ENCODE results near the gene HCFC1. TPM values are rescaled to one million over a fixed set of nuclear protein-coding genes. Genes with fewer than 3 reads are reported as not detected.
A peak's percentile ranks its signal among the peaks of the same experiment; 100 is the strongest.

The HCFC1 gene
- polyA plus RNA-seq, 12 donors: 24.3 to 129 (median 31.2) TPM

- no peak for DNase-seq
Measured at GRCh38 chrX:153925739-153926551, 45.7 kb downstream of the HCFC1 start, which contains the start of gene ARHGAP4. Gene ARHGAP4, minus strand, starts transcription at chrX:153926264. Its CDS starts 62 bp downstream, at chrX:153926202.

- no peak for DNase-seq
Measured at GRCh38 chrX:153925387-153925738, 46.3 kb downstream of the HCFC1 start.

- no peak for DNase-seq
Measured at GRCh38 chrX:153924149-153924861, 47.3 kb downstream of the HCFC1 start.

GRCh38 chrX:153922932-153923857 is 48.4 kb downstream of the HCFC1 start:
- DNase-seq: peak; percentile 73

GRCh38 chrX:153921511-153922446 is 49.8 kb downstream of the HCFC1 start:
- DNase-seq: no peak

GRCh38 chrX:153921070-153921469 is 50.5 kb downstream of the HCFC1 start:
- DNase-seq: no peak

- DNase-seq: no peak
Measured at GRCh38 chrX:153920546-153920945, 51.1 kb downstream of the HCFC1 start.

- DNase-seq: no peak
Measured at GRCh38 chrX:153919281-153919680, 52.3 kb downstream of the HCFC1 start.

GRCh38 chrX:153917869-153918268 is 53.7 kb downstream of the HCFC1 start:
- no peak for DNase-seq

GRCh38 chrX:153913701-153914100 is 57.9 kb downstream of the HCFC1 start:
- DNase-seq: no peak

GRCh38 chrX:153913211-153913610 is 58.4 kb downstream of the HCFC1 start:
- no peak for DNase-seq

GRCh38 chrX:153911798-153912197 is 59.8 kb downstream of the HCFC1 start:
- DNase-seq: no peak

- DNase-seq: no peak
Measured at GRCh38 chrX:153910446-153910845, 61.2 kb downstream of the HCFC1 start.

GRCh38 chrX:153909980-153910360 is 61.6 kb downstream of the HCFC1 start:
- DNase-seq: no peak

- DNase-seq: no peak
Measured at GRCh38 chrX:153909024-153909979, 62.3 kb downstream of the HCFC1 start.

- DNase-seq: no peak
Measured at GRCh38 chrX:153908219-153908860, 63.3 kb downstream of the HCFC1 start.

GRCh38 chrX:153907456-153907855 is 64.2 kb downstream of the HCFC1 start:
- DNase-seq: no peak

GRCh38 chrX:153906126-153906917 is 65.3 kb downstream of the HCFC1 start:
- DNase-seq: no peak

Data from muscle of arm (tissue), 12 donors.